Left cardiac atrium (tissue), 4 donors: ENCODE data around the gene FAM163B. TPM values are rescaled to one million over a fixed set of nuclear protein-coding genes. Genes with fewer than 3 reads are reported as not detected.
"Not testable (repeated sequence)": the region's sequence is repeated elsewhere in the genome, so short reads cannot be mapped to it uniquely, and the experiment has no call there.

Source experiments
- ATAC-seq, 2 donors: fragments of 200-7000 bp; cut with Tn5 transposase; one replicate each; pipeline ENCODE4 v1.9.1; 2020; ENCODE audit warnings: mild to moderate bottlenecking in 2 of 2, moderate library complexity in 2 of 2
- DNase-seq: peaks from one replicate; pipeline ENCODE4 v3.0.0-alpha.2; 2020
- intact Hi-C, 2 donors: fragments of 100-400 bp; cut with DNase I; formaldehyde crosslinking; loops; one replicate each; pipeline versions ENCODE4 v1.14.1 to v1.15.1; 2022 to 2023
- total RNA-seq, 2 donors: library from RNA; stranded (reverse); fragmentation: NEBNext Ultra II Directional; extraction: Animal tissue kit (Norgen Biotek cat#: 25700); gene quantifications; one replicate each; pipeline ENCODE4 v1.2.1, GENCODE V29; 2021
- donor health status: DM: no; HTN: yes; CAD: no.
- donor health status: DM: no; HTN: yes; CAD: no; lungs with severe emphysema.
- donor health status: DM: yes; HTN: yes; CAD: no.
- donor health status: Dilated cardiomyopathy.

FAM163B gene
- total RNA-seq, 2 donors from 2014 or later, result 0.37 TPM; not detected in 1

DNA sequence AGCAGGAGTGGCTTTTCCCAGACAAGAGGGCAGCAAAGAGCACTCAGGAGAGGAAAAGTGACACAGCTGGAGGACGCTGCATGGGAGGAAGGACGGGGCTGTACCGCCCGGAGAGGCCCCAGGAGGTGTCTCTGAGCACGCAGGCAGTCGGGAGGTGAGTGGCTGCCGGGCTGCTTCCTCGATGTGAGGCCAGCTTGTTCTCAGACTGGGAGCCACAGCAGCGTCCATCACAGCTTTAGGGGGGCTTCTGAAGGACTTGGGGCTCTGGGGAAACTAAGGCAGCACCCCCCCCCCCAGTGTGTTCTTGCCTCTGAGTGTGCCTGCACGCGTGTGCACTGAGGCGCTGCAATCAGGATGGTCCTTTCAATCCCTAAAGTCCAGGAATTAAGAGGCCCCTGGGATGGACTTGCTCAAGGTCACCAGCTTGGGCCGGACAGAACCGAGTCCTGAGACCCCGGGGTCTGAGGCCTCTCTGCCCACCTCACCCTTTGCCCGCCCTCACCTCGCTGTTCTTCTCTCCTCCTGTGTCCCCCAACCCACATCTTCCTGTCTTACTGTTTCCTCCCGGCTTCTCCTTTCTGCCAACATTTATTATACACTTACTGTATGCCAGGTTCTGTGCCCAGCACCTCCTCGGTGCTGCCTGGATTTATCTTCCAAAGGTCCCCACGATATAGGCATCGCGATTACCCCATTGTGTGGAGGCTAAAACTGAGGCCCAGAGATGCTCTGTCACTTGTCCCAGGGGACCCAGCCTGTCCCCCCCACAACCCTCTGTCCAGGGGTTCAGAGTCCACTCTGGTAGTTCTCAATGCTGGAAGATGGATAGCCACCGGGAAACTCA is 32.9 kb downstream of the FAM163B start:
- intact Hi-C loops, result no loop called here
- DNase-seq (no peak), ATAC-seq (no peak)

DNA sequence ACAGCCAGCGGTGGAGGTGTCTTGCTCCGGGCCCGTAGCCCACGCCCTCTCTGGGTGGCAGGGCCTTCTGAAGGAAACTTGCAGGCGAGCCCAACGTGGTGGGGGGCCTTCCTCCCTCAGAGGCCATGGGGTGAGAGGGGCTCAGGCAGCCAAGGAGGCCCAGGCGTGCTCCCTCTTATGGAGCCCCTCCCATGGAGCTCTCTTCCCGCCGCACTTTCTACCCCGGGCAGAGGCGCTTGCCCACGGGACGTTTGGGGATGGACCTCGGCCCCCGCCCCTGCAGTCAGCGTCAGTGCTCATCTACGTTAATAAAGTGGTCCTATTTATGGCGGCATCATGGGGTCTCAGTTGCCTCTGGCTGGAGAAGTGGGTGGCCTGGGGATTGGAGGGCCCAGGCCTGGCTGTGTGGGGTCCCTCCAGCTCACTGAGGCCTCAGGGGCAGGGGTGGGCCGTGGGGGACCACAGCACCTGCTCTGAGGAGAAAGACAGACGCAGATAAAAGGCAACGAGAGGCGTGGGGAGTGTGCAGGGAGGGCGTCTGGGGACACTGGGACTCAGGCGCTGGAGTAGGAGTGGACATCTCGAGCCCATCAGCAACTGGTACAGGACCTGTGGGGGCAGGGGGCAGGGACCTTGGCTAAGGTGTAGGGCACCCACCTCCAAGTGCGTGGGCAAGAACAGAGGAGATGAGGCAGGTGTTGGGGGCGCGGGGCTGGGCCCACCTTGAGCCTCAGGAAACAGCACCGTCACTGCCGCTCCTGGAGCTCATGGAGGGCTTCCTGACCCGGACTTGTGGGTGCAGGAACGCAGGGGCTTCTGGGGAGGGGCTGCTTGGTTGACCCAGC is 33.8 kb downstream of the FAM163B start:
- intact Hi-C loops, result no loop called here
- no peak for DNase-seq

DNA sequence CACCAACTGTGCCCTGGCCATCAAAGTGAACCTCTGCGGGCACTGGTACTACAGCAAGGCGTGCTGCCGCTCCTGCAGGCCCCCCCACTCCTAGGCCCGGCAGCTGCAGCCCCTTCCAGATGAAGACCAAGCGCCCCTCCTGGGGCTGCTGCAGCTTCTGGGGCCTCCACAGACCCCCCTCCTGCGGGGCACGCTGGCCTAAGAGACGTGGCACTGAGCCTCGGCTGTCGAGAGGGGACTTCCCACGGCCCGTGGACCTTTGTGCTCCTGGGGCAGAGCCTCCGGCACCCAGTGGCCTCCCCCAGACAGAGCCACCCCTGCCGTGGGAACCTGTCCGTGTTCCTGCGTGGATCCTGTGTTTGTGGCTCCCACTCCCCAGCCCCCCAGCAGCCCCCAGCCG is 34.4 kb downstream of the FAM163B start:
- no peak for ATAC-seq
- DNase-seq, result no peak
- intact Hi-C loops, result no loop called here

More for the DNA sequence above, 33.8 kb downstream of the FAM163B start:
- ATAC-seq, result no peak

DNA sequence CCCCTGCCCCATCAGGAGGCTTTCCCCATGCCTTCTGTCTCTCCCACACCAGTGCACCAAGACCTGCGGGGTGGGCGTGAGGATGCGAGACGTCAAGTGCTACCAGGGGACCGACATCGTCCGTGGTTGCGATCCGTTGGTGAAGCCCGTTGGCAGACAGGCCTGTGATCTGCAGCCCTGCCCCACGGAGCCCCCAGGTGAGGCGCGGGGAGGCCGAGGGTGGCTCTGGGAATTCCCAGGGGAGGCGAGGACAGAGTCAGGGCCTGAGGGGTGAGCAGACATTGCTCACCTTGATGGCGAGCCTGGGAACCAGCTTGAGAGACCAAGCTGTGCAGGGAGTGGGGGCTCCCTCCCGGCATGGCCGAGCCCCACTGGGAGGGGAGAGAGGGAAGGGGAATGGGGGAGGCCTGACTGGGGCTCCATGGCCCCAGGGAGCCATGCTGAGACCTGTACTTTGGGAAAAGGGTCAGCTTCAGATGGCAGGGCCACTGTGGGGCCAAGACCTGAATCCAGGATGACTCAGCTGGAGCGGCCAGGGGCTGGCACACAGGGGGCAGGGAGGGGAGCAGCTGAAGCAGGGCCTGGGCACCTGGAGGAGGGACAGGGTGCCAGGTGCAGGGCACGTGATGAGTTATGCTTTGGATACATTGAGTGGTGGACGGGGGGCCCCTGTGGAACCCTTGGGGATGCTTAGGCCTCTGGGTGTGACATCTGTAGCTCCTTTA is 35.2 kb downstream of the FAM163B start:
- intact Hi-C loops, result no loop called here
- DNase-seq (no peak), ATAC-seq (no peak)

DNA sequence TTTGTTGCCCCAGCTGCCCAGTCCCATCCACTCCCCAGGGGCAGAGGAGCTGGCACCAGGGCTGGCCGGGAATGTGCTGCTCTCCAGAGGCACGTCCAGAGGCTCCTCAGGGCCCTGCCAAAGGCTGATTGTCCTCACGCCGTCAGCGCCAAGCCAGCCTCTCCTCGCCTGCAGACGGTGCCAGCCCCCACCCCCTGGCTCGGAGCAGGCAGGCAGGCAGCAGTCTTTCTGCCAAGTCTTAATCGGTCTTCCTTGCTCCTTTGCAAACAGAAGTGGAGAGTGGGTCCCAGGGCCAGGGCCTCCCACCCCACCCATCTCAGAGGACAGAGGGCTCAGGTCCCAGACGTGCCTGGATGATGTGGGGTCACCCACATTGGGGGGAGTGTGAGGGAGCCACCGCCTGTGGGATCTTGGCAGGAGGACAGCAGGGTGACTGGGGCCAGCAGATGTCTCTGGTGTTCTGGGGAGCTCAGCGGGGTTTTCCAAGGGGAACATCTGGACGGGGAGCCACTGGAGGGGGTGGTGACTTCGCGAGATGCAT is 36.3 kb downstream of the FAM163B start:
- intact Hi-C loops, result no loop called here
- ATAC-seq (peak; percentile 83 to 91), DNase-seq (peak; percentile 77)

DNA sequence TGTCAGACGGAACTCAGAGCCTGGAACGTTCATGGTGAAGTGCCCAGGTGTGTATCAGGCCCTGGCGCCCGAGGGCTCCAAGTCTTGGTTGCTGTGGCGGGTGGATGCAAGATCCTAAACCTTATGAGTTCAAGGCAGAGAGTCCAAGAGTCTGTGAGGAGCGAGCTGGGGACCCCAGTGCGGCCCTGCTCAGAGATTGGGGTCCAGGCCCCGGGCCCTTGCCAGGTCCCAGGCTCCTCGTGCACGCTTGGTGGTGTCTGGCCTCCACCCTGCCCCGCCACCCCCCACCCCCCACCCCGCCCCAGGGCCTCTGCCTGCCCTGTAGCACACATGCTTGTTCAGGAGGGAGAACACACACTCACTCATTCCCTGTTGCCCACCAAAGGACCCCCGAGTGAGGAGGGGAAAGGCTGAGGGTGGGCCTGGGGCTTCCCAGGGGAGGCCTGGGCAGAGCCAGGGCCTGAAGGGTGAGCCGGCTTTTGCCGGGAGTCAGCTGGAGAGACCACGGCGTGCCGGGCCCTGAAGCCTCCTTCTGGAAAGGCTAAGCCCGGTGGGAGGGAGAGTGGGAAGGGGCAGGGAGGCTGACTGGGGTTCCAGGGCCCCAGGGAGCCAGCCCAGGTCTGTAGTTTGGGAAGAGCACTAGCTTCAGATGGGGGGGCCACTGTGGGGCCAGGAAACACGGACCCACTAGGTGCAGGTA is 37.1 kb downstream of the FAM163B start:
- intact Hi-C loops, result no loop called here
- ATAC-seq (no peak), DNase-seq (no peak)

DNA sequence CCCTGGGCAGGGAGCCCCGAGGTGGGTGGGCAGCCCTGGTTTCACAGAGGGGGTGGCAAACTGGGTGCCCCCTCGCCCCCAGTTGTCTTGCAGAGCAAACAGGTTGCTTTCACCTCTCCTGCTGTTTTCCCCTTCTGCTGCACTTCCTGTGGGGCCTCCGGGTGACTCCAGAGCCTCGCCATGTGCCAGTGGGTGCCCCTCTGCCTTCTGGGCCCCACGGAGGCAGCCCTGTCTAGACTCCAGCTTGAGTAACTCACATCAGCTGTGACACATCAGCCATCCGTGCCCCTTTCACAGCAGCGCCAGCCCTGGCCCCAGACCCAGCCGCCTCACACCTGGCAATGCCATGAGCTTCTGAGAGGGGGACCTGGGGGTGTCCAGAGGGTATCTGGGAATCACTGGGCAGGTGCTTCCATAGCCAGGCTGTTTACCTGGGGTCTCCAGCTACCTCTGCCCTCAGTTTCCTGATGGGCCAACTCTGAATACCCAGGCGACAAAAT is 37.7 kb downstream of the FAM163B start:
- no peak for ATAC-seq
- intact Hi-C loops, result no loop called here
- no peak for DNase-seq

DNA sequence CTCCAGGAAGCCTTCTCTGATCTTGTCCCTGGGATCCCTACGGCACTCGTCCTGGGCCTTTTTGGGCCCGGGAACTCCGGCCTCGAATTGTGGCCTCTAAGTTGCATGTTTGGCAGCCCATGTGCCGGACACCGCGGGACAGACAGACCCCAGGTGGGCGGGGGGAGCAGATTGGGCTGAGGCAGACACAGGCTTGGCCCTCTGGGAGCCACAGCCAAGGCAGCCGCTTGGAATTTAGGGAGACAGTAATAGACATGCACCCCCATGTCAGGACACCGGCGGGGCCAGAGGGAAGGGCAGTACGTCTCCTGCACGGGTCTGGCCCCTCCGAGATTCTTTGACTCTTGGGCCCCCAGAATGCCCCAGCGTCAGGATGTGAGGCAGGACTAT is 38.5 kb downstream of the FAM163B start:
- DNase-seq, result no peak
- no peak for ATAC-seq
- intact Hi-C loops, result no loop called here

DNA sequence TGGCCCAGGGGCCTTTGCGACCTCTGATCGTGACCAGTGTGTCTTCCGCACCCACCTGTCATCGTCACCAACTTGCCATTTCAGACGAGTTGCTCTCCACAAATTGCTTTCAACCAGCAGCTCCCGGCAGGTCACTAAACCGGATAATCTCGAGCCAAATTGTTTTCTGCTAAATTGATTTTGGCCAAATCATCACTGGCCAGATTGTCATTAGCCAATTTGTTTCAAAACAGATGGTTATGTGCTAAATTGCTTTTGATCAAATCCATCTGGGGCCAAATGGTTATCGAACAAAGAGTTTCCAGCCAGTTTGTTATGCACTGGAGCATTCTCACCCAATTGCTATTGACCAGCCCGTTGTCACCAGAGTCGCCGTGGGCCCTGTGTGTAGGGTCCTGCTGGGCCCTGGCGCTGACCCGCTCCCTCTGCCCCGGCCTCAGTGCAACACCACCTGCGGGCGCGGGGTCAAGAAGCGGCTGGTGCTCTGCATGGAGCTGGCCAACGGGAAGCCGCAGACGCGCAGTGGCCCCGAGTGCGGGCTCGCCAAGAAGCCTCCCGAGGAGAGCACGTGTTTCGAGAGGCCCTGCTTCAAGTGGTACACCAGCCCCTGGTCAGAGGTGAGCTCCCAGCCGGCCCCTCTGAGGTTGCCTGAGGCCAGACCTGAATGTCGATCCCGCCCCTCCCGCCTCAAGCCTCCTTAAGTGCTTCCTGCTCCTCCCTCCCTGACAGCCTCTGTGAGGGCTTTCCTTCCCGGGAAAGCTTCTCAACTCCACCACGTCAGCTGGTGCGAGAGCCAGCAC is 39.1 kb downstream of the FAM163B start:
- ATAC-seq, result no peak
- no peak for DNase-seq
- intact Hi-C loops, result no loop called here

DNA sequence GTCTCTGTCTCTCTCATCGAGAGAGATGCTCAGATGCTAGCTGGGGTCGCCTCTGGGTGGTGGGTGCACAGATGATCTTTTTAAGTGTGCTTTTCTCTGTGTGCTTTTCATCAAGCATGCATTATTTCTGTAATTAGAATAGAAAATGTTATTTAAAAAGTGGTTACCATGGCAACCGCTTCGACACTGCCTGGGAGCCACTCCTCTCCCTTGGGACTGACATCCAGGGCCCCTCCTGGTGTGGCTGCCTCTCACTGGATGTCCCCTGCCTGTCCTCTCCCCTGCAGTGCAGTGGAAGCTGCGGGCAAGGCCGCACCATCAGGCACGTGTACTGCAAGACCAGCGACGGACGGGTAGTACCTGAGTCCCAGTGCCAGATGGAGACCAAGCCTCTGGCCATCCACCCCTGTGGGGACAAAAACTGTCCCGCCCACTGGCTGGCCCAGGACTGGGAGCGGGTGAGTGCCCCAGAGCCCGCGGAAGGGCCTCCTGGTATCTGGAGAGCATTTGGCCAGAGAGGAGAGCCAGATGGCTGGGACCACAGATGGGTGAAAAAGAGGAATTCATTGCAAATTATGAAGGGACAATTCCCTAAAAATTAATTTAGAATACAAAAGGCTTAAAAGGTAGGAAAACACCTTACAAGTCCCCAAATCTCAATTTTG is 39.9 kb downstream of the FAM163B start:
- ATAC-seq (no peak), DNase-seq (no peak)
- intact Hi-C loops, result no loop called here

DNA sequence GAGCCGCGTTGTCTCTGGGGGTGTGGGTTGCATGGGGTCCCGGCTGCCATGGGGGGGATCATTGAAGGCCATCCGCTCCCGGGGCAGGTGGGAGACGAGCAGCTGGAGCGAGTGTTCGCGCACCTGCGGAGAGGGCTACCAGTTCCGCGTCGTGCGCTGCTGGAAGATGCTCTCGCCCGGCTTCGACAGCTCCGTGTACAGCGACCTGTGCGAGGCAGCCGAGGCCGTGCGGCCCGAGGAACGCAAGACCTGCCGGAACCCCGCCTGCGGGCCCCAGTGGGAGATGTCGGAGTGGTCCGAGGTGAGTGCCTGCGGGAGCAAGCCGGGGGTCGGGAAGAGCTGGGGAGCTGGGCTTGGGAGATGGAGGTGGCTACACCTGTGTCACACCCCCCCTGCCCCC is 41.0 kb downstream of the FAM163B start:
- ATAC-seq, result no peak
- DNase-seq, result no peak
- intact Hi-C loops, result no loop called here

DNA sequence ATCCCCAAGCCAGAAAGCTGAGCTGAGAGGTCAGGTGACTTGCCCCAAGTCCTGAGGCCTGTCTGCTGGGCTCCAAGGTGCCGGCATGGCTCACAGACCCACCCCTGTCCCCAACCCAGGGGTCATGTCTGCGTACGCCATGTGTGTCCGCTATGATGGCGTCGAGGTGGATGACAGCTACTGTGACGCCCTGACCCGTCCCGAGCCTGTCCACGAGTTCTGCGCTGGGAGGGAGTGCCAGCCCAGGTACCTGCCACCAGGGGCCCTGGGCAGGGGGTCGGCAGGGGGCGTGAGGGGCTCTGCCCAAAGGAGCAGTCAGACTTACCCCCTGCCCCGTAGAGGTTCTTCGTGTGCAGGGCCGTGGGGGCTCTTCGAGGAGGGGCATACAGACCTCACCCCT is 42.4 kb downstream of the FAM163B start:
- intact Hi-C loops, result no loop called here
- DNase-seq (no peak), ATAC-seq (no peak)

DNA sequence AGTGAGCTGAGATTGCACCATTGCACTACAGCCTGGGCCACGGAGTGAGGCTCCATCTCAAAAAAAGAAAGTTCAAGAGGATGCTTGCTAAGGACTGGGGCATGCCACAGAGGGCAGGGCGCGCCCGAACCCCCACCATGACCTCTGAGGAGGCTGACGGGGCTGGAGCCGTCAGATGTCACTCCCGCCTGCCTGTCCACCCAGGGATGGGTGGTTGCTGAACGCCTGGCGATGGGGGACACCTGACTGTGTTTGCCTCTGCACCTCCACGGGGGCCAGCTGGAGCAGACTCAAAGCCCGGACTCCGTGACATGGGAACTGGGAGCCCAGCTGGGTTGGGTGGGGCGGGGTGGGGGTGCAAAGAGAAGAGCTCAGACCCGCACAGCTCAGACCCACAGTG is 42.8 kb downstream of the FAM163B start:
- intact Hi-C loops, result no loop called here
- ATAC-seq (no peak), DNase-seq (no peak)

DNA sequence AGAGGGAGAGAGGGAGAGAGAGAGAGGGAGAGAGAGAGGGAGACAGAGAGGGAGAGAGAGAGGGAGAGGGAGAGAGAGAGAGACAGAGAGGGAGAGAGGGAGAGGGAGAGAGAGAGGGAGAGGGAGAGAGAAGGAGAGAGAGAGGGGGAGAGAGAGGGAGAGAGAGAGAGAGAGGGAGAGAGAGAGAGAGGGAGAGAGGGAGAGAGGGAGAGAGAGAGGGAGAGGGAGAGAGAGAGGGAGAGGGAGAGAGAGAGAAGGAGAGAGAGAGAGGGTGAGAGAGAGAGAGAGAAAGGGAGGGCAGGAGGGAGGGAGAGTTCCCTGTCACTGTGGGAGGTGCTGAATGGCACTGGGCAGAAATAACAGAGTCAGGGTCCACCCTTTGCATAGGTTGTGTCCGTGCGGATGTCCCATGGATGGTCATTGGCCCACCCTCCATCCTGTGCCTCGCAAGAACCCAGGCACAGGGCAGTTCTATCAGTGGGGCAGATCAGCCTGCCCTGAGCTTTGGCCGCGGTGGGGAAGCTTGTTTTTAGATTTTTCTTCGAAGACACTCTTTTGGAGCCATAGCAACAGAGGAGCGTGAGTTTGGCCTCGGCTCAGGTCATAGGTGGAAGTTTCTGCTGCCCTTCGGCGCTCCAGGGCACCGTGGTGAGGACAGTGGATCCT is 44.6 kb downstream of the FAM163B start:
- no peak for ATAC-seq
- intact Hi-C loops, result no loop called here
- DNase-seq, result no peak

DNA sequence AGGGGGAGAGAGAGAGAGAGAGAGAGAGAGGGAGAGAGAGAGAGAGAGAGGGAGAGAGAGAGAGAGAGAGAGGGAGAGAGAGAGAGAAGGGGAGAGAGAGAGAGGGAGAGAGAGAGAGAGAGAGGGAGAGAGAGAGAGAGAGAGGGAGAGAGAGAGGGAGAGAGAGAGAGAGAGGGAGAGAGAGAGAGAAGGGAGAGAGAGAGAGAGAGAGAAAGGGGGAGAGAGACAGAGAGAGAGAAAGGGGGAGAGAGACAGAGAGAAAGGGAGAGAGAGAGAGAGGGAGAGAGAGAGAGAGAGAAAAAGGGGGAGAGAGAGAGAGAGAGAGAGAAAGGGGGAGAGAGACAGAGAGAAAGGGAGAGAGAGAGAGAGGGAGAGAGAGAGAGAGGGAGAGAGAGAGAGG is 45.4 kb downstream of the FAM163B start:
- ATAC-seq, intact Hi-C loops, DNase-seq: not testable (repeated sequence)

DNA sequence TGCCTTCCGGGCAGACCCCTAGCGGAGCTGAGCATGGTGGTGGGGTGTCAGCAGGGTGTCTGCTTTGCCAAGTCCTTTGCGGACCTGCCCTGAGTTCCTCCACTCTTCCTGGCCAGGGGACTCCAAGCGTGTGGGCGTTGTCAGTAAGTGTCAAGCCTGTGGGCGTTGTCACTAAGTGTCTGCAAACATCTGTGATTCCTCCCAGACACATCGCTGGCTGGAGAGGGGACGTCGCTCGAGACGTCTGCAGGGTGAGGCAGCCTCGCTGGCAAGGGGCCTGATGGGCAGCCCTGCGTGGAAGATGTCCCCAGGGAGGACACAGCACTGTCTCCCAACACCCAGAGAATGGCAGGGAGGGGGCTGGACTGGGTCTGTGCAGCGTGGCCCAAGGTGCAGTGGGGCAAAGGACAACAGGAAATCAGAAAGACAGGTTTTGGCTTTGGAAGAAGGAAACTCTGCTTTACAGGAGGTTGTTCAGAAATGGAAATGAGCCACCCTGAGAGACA is 45.8 kb downstream of the FAM163B start:
- DNase-seq (peak; percentile 82), ATAC-seq (peak; percentile 58 to 70)
- intact Hi-C loops, result no loop called here
